Skeletal muscle tissue (tissue), 4 donors: Measurements from ENCODE around the gene SLC25A36. TPM values are rescaled to one million over a fixed set of nuclear protein-coding genes. Genes with fewer than 3 reads are reported as not detected.
"Not testable (repeated sequence)": the region's sequence is repeated elsewhere in the genome, so short reads cannot be mapped to it uniquely, and the experiment has no call there.

Experiments
- H3K27ac ChIP-seq: one replicate; pipeline ENCODE4 v1.7.0; 2013; ENCODE audit warnings: mild to moderate bottlenecking, low read depth, low read length, inconsistent platforms
- H3K27me3 ChIP-seq, 3 donors: one replicate each; pipeline ENCODE4 v1.7.0; 2013; ENCODE audit warnings: low read length in 3 of 3; ENCODE audit not compliant: control insufficient read depth in 3 of 3, insufficient read depth in 3 of 3
- H3K36me3 ChIP-seq, 3 donors: one replicate each; pipeline ENCODE4 v1.7.0; 2013; ENCODE audit warnings: low read length in 3 of 3; ENCODE audit not compliant: control insufficient read depth in 3 of 3, insufficient read depth in 3 of 3
- H3K4me1 ChIP-seq, 3 donors: one replicate each; pipeline ENCODE4 v1.7.0; 2013; ENCODE audit warnings: low read length in 3 of 3, mild to moderate bottlenecking in 3 of 3; ENCODE audit not compliant: control insufficient read depth in 3 of 3, insufficient read depth in 3 of 3
- H3K4me3 ChIP-seq, 3 donors: one replicate each; pipeline ENCODE4 v1.7.0; 2013; ENCODE audit warnings: low read length in 3 of 3
- H3K9ac ChIP-seq, 3 donors: one replicate each; pipeline ENCODE4 v1.7.0; 2013; ENCODE audit warnings: low read length in 3 of 3, mild to moderate bottlenecking in 3 of 3, moderate library complexity in 2 of 3, low read depth in 1 of 3
- H3K9me3 ChIP-seq, 3 donors: one replicate each; pipeline ENCODE4 v1.7.0; 2013; ENCODE audit warnings: low read length in 3 of 3; ENCODE audit not compliant: control insufficient read depth in 3 of 3
- total RNA-seq: library from RNA; depleted of rRNA; stranded (reverse); fragments of >200 nt; gene quantifications from one replicate; pipeline ENCODE4 v1.2.3, GENCODE V29; 2014
- donor health status: Osteomylitis.

The SLC25A36 gene
- total RNA-seq, 1 donor from 2014 or later, result 56.9 TPM

DNA sequence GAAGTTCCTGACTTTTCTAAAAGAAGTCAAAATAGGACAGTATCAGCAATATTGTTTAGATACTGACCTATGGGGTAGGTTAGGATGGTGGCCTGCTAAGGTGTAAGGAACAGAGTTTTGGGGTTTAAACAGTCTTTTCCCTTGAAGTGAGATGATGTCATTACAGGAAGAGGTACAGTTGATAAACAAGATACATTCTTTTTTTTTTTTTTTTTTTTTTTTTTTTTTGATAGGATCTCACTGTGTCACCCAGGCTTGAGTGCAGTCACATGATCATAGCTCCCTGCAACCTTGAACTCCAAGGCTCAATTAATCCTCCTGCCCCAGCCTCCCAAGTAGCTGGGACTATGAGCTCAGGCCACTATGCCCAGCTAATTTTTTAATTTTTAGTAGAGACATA lies 33.3 kb downstream of the SLC25A36 start:
- H3K4me1 ChIP-seq, result no peaks in the 10 kb centered on the region
- no peak overlapping the region for H3K27ac ChIP-seq
- H3K4me3 ChIP-seq, result no peak overlapping the region
- H3K36me3 ChIP-seq, result peaks cover 9 to 19% (median 10%) of the 10 kb centered on the region in 3 donors
- H3K27me3 ChIP-seq, result no peaks in the 10 kb centered on the region
- no peaks in the 10 kb centered on the region for H3K9me3 ChIP-seq
- H3K9ac ChIP-seq, result no peak overlapping the region

DNA sequence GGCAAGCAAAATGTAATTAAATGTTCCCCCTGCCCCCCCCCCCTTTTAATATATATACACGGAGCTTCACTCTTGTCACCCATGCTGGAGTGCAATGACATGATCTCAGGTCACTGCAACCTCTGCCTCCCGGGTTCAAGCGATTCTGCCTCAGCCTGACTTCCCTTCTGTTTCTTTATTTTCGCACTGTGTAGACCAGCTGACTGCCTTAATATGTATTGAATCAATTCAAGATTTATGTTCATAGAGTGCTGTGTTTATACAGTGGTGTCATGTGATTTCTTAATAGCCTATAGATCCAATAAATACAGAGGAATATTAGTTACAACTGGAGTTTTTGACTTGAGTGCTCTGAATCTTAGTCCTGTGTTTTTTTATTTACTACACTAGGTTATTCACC lies 39.0 kb downstream of the SLC25A36 start:
- no peaks in the 10 kb centered on the region for H3K27me3 ChIP-seq
- no peak overlapping the region for H3K27ac ChIP-seq
- H3K9me3 ChIP-seq, result no peaks in the 10 kb centered on the region

GRCh38 chr3:140987792-140988191 lies 46.2 kb downstream of the SLC25A36 start:
- H3K36me3 ChIP-seq, H3K27me3 ChIP-seq, H3K9ac ChIP-seq, H3K4me1 ChIP-seq, H3K4me3 ChIP-seq, H3K27ac ChIP-seq, H3K9me3 ChIP-seq: not testable (repeated sequence)

More for the DNA sequence above, 39.0 kb downstream of the SLC25A36 start:
- H3K4me1 ChIP-seq, result no peaks in the 10 kb centered on the region
- H3K4me3 ChIP-seq, result no peak overlapping the region
- no peak overlapping the region for H3K9ac ChIP-seq
- H3K36me3 ChIP-seq, result peaks cover 0 to 8% (median 3%) of the 10 kb centered on the region in 3 donors

- Histone ChIP-seq H3K4me3 (no peak overlapping the region), H3K27me3 (no peaks in the 10 kb centered on the region), H3K4me1 (no peaks in the 10 kb centered on the region), H3K9me3 (no peaks in the 10 kb centered on the region), H3K36me3 (no peaks in the 10 kb centered on the region), H3K9ac (no peak overlapping the region), H3K27ac (no peak overlapping the region)
Observed at GRCh38 chr3:140994316-140994715, 52.7 kb downstream of the SLC25A36 start.

DNA sequence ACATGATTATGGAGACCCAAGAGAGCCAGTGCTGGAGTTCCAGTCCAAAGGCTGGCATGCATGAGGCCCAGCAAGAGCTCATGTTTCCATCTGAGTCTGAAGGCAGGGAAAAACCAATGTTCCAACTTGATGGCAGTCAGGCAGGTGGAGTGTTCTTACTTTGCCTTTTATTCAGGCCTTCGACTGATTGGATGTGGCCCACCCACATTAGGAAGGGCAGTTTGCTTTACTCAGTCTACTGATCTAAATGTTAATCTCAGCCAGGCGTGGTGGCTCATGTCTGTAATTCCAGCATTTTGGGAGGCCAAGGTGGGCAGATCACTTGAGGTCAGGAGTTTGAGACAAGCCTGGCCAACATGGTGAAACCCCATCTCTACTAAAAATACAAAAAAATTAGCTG lies 53.2 kb downstream of the SLC25A36 start:
- not testable (repeated sequence) for H3K9ac ChIP-seq, H3K27me3 ChIP-seq, H3K9me3 ChIP-seq, H3K4me1 ChIP-seq, H3K27ac ChIP-seq, H3K4me3 ChIP-seq, H3K36me3 ChIP-seq

- Histone ChIP-seq H3K9me3 (no peaks in the 10 kb centered on the region), H3K36me3 (no peaks in the 10 kb centered on the region), H3K4me1 (no peaks in the 10 kb centered on the region), H3K27me3 (no peaks in the 10 kb centered on the region), H3K9ac (no peak overlapping the region), H3K4me3 (no peak overlapping the region), H3K27ac (no peak overlapping the region)
Observed at GRCh38 chr3:140995881-140996280, 54.2 kb downstream of the SLC25A36 start.

GRCh38 chr3:141000027-141000663 lies 58.5 kb downstream of the SLC25A36 start:
- Histone ChIP-seq H3K4me3 (no peak overlapping the region), H3K27ac (no peak overlapping the region), H3K27me3 (no peaks in the 10 kb centered on the region), H3K9ac (no peak overlapping the region), H3K4me1 (no peaks in the 10 kb centered on the region), H3K36me3 (no peaks in the 10 kb centered on the region), H3K9me3 (no peaks in the 10 kb centered on the region)

- Histone ChIP-seq H3K9me3 (no peaks in the 10 kb centered on the region), H3K27ac (no peak overlapping the region), H3K4me3 (no peak overlapping the region), H3K36me3 (no peaks in the 10 kb centered on the region), H3K9ac (no peak overlapping the region), H3K27me3 (no peaks in the 10 kb centered on the region), H3K4me1 (no peaks in the 10 kb centered on the region)
Observed at GRCh38 chr3:141000686-141001085, 59.0 kb downstream of the SLC25A36 start.

DNA sequence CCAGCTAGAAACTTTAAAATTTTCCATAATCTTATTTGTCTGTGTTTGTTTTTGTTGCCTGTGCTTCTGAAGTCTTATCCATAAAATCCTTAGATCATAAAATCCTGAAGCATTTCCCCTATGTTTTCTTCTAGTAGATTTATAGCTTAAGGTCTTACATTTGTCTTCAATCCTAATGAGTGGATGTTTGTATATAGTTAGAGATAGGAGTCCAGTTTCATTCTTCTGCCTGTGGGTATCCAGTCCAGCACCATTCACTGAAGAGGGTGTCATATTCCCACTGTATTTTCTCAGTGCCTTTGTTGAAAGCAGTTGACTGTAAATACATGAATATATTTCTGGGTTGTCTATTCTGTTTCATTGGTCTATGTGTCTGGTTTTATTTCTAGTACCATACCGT lies 64.7 kb downstream of the SLC25A36 start:
- H3K4me3 ChIP-seq, result no peak overlapping the region
- no peaks in the 10 kb centered on the region for H3K9me3 ChIP-seq
- H3K36me3 ChIP-seq, result no peaks in the 10 kb centered on the region
- no peaks in the 10 kb centered on the region for H3K27me3 ChIP-seq
- H3K9ac ChIP-seq, result no peak overlapping the region
- H3K4me1 ChIP-seq, result peaks cover 0 to 1% (median 0%) of the 10 kb centered on the region in 3 donors
- H3K27ac ChIP-seq, result no peak overlapping the region

- Histone ChIP-seq H3K9ac (no peak overlapping the region), H3K4me1 (peaks cover 6 to 13% (median 9%) of the 10 kb centered on the region in 3 donors), H3K9me3 (no peaks in the 10 kb centered on the region), H3K36me3 (no peaks in the 10 kb centered on the region), H3K4me3 (no peak overlapping the region), H3K27me3 (no peaks in the 10 kb centered on the region), H3K27ac (no peak overlapping the region)
Observed at GRCh38 chr3:141009496-141009895, 67.9 kb downstream of the SLC25A36 start.
